PC-9 (cell line): Measurements from ENCODE around the gene SYCN.

Source experiments
- EZH2 ChIP-seq: fragments of 200-600 bp; sonication (generic); IDR thresholded peaks from 2 replicates; pipeline ENCODE4 v1.8.0; 2017; ENCODE audit warnings: antibody characterized with exemption, low read depth
- TF ChIP-seq, protein P1 (sequence below): fragments of 200-600 bp; sonication (generic); conservative IDR thresholded peaks from 2 replicates; pipeline ENCODE4 v1.6.1; 2017; ENCODE audit warnings: mixed run types, antibody characterized with exemption, mild to moderate bottlenecking, moderate library complexity

DNA sequence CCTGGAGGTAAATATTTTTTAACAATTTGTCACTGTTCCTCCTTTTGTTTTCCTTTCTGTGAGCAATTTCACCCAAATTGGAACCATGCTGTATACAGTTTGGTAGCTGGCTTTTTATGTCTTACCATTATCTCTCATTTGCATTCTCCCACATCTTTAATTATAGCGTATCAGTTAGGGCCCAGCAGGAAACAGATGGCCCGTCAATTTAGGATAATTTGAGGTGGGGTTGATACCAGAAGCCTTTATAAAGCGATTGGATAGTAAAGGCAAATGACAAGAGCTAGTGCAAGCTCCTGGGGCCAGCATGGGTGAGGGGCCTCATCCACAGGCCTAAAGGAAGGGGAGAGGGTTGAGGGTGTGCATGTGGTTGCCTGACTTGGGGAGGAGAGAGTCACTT is 48.4 kb upstream of the SYCN start:
- TF ChIP-seq, protein P1, sequence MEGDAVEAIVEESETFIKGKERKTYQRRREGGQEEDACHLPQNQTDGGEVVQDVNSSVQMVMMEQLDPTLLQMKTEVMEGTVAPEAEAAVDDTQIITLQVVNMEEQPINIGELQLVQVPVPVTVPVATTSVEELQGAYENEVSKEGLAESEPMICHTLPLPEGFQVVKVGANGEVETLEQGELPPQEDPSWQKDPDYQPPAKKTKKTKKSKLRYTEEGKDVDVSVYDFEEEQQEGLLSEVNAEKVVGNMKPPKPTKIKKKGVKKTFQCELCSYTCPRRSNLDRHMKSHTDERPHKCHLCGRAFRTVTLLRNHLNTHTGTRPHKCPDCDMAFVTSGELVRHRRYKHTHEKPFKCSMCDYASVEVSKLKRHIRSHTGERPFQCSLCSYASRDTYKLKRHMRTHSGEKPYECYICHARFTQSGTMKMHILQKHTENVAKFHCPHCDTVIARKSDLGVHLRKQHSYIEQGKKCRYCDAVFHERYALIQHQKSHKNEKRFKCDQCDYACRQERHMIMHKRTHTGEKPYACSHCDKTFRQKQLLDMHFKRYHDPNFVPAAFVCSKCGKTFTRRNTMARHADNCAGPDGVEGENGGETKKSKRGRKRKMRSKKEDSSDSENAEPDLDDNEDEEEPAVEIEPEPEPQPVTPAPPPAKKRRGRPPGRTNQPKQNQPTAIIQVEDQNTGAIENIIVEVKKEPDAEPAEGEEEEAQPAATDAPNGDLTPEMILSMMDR = no peak
- no peak for TF ChIP-seq EZH2
